ENCODE results near the gene IFIT5.
"Not testable (repeated sequence)": the region's sequence is repeated elsewhere in the genome, so short reads cannot be mapped to it uniquely, and the experiment has no call there.

The IFIT5 gene

DNA sequence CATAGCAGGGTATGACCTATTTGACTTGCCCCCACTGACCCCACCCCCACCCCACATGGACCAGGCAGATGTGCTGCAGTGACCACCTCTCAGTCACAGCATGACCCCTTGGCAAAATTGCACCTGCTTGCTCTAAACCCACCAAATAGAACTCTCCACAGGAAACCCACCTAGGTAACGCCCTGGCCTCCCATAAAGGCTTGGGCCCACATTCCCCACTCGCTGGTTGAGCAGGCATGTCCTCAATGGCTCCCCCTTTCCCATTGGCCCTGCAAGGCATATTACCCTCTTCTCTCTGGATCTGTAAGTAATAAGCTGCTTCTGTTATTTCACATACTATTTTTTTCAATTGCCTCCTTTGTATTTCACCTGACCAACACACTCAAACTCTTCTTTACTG is 19.2 kb upstream of the IFIT5 start:
- no peak for DNase-seq

GRCh38 chr10:89398003-89398749 is 16.2 kb upstream of the IFIT5 start:
- DNase-seq: peak; percentile 62

DNA sequence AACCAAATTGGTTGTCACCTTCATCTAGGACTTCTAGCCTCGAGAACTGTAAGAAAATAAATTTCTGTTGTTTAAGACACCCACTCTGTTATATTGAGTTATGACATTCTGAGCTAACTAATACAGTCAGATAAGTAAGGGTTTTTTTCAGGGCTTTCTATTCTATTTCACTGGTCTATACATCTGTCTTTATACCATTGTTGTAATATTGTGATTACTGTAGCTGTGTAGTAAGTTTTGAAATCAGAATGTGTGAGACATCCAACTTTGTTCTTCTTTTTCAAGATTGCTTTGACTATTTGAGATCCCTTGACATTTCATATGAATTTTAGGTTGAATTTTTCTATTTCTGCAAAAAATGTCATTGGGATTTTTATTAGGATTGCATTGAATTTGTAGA is 14.4 kb upstream of the IFIT5 start:
- no peak for DNase-seq

DNA sequence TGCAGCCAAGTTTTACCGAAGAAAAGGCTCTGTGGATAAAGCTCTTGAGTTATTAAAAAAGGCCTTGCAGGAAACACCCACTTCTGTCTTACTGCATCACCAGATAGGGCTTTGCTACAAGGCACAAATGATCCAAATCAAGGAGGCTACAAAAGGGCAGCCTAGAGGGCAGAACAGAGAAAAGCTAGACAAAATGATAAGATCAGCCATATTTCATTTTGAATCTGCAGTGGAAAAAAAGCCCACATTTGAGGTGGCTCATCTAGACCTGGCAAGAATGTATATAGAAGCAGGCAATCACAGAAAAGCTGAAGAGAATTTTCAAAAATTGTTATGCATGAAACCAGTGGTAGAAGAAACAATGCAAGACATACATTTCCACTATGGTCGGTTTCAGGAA is 11.3 kb upstream of the IFIT5 start:
- DNase-seq: no peak

GRCh38 chr10:89404104-89405047 is 10.0 kb upstream of the IFIT5 start:
- no peak for DNase-seq

DNA sequence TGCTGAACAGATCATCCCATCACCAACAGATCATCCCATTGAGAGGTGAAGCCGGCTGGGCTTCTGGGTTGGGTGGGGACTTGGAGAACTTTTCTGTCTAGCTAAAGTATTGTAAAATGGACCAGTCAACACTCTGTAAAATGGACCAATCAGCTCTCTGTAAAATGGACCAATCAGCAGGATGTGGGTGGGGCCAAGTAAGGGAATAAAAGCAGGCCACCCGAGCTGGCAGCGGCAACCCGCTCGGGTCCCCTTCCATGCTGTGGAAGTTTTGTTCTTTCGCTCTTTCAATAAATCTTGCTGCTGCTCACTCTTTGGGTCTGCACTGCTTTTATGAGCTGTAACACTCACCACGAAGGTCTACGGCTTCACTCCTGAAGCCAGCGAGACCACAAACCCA is 8.2 kb upstream of the IFIT5 start:
- not testable (repeated sequence) for DNase-seq

GRCh38 chr10:89407792-89408191 is 6.6 kb upstream of the IFIT5 start:
- not testable (repeated sequence) for DNase-seq

- DNase-seq: not testable (repeated sequence)
These were observed 5.1 kb upstream of the IFIT5 start for GRCh38 chr10:89409282-89409681.

- DNase-seq: not testable (repeated sequence)
These were observed 3.8 kb upstream of the IFIT5 start for GRCh38 chr10:89410551-89410950.

DNA sequence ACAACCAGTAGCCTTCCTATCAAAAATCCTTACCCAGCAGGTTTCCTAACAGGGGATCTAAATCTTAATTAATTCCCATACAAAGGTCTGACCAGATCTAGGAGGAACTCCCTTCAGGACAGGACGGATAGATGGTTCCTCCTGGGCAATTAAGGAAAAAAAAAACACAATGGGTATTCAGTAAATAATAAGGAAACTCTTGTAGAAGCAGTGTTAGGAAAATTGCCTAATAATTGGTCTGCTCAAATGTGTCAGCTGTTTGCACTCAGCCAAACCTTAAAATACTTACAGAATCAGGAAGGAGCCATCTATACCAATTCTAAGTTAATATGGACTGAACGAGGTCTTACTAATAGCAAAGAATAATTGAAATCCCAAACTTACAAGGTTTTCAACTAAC is 3.2 kb upstream of the IFIT5 start:
- DNase-seq: not testable (repeated sequence)

DNA sequence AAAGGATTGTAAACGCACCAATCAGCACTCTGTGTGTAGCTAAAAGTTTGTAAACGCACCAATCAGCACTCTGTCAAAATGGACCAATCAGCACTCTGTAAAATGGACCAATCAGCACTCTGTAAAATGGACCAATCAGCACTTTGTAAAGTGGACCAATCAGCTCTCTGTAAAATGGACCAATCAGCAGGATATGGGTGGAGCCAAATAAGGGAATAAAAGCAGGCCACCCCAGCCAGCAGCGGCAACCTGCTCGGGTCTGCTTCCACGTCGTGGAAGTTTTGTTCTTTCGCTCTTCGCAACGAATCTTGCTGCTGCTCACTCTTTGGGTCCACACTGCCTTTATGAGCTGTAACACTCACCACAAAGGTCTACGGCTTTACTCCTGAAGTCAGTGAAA is 2.1 kb upstream of the IFIT5 start:
- DNase-seq: not testable (repeated sequence)

DNA sequence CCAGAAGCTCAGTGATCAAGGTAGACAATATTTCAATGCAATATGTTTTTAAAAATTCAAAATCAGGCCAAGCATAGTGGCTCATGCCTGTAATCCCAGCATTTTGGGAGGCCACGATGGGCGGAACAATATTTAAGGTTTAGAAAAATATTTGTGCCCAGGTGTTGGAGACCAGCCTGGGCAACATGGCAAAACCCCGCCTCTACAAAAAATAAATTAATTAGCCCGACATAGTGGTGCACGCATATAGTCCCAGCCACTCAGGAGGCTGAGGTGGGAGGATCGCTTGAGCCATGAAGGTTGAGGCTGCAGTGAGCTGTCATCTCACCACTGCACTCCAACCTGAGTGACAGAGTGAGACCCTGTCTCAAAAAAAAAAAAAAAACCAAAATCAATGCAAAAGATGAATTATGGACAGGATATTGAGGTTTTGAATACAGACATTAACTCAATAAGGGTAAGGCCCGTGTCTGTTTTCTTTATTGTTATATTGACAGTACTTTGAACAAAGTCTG is 913 bp upstream of the IFIT5 start:
- DNase-seq: no peak

DNA sequence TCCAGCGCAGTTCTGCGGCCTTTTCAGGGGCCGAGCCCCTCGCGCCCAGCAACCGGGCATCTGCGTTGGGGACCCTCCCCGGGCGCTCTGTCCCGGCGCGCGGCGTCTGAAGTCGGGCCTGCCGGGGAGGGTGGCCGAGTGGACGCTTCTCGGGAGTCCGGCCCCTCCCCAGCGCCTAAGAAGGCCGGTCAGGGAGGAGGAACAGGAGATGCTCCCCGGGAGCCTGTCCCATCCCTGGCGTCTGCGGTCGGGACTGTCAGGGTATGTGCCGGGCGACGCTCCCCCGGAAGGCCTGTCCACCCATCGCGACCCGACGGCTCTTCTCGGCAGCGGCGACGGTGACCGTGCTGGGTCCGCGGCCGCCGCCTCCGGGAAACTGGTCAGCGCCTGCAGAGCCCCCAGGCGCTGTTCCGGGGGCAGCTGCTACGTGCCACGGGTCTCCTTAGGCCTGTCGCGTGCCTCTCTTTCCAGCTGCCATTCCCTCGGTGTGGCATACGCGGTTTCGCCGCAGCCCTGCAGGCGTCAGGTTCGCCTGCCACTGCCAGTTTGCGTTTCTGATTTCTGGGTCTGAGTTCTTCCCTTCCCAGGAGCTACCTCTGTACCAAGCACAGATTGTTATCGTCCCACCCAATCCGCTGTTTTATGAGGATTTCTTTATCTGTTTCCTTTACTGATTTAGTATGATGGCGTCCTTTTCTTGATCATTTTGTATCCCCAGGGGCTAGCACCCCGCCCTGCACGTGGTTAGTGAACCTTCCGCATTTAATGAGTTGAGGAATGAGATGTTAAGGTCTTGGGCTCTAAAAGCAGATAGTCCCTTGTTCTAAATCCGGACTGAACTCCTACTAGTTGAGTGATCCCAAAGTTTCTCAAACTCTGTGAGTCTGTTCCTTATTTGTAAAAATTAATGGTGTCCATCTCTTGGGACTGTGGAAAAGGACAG is 782 bp downstream of the IFIT5 start:
- peak; percentile 51 for DNase-seq

- no peak for DNase-seq
These were observed 2.1 kb downstream of the IFIT5 start for GRCh38 chr10:89416465-89416864.

DNA sequence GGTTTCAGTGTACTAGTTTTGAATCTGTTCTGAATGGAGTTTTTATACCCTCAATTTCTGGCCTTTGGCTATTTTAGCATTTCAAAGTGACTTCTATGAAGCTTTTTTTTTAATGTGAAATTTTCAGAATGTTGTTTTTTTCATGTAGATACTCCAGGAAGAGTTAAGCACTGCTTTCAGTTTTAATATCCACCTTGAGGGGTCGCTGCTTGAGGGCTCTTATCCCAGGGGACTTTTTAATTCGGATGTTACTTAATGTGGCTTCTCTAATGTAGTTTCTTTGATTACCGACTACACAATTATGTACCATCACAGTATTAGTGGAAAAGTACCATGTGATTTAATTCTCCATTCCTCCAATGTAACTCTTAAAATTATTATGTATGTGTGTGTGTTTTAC is 5.2 kb downstream of the IFIT5 start:
- no peak for DNase-seq

- DNase-seq: no peak
These were observed 6.7 kb downstream of the IFIT5 start for GRCh38 chr10:89421018-89421476.

DNA sequence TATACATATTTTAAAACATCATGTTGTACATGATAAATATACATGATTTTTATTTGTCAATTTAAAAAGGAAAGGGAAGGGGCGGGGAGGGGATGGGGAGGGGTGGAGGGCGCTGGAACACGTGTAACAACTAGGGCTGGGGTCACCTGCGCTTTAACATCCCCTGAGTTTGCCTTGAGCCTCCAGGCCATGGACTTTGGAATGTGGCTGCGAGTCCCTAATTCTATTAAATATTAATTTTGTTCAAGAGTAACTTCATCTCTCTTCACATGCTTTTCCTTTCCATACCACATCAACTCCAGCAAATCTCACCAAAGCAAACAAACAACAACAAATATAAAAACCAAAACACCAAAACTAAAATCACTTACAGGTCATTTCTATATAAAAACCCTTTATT is 10.6 kb downstream of the IFIT5 start:
- no peak for DNase-seq

- peak; percentile 66 for DNase-seq
These were observed 12.0 kb downstream of the IFIT5 start for GRCh38 chr10:89426230-89426868.

- DNase-seq: peak; percentile 86
These were observed 13.3 kb downstream of the IFIT5 start for GRCh38 chr10:89427629-89428028.

- no peak for DNase-seq
These were observed 14.5 kb downstream of the IFIT5 start for GRCh38 chr10:89428877-89429276.

DNA sequence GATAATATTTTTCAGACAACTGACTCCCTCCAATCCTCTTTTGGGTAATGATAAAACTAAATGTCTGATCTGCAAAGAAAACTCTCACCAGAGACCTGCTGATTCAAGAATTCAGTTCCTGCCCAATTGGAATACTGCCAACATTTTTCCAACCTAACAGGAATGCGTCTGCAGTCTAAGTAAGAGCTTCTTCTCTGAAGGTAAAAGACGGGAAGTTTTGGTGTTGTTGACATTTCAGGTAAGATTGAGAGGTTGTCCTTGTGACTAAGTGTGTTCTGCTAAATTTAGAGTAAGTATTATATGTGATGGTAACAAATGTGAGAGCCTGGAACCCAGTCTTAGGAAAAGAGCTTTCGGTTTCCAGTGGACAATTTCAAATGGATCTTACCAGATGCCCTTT is 17.6 kb downstream of the IFIT5 start:
- peak; percentile 73 for DNase-seq

DNA sequence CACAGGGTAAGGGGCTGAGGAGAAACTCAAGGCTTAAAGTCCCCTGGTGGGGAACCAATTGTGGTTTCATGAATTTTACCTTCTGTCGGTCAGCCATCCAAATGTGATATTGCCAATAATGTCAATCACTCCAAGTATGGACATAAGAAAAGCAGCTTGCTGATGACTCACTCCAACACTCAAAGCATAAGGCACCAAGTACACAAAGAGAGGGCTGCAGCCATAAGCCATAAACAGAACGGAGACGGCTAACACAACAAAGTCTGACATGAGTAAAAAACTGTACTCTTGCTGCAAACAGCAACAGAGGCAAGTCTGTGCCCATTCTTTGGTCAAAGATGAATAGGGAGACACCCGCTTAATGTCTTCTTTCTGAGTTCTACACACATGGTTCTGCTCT is 24.2 kb downstream of the IFIT5 start:
- DNase-seq: no peak

All from fibroblast of skin of right quadriceps (primary cell).